Right hindlimb (tissue), 1 donor: ENCODE results near the gene ADAMTS2.
"Not testable (repeated sequence)": the region's sequence is repeated elsewhere in the genome, so short reads cannot be mapped to it uniquely, and the experiment has no call there.

ENCODE experiments used
- DNase-seq: peaks from one replicate; pipeline ENCODE4 v3.0.0-alpha.2; 2018

ADAMTS2 gene

GRCh38 chr5:179118756-179119414 lies 226.4 kb downstream of the ADAMTS2 start:
- DNase-seq = no peak

GRCh38 chr5:179118338-179118737 lies 226.9 kb downstream of the ADAMTS2 start:
- no peak for DNase-seq

- peak; percentile 10 for DNase-seq
Measured at GRCh38 chr5:179115845-179116524, 229.3 kb downstream of the ADAMTS2 start.

GRCh38 chr5:179115307-179115706 lies 230.0 kb downstream of the ADAMTS2 start:
- no peak for DNase-seq

GRCh38 chr5:179114756-179115155 lies 230.5 kb downstream of the ADAMTS2 start:
- no peak for DNase-seq

- DNase-seq = no peak
Measured at GRCh38 chr5:179113945-179114641, 231.2 kb downstream of the ADAMTS2 start.

- no peak for DNase-seq
Measured at GRCh38 chr5:179113143-179113530, 232.1 kb downstream of the ADAMTS2 start.

GRCh38 chr5:179112469-179113142 lies 232.7 kb downstream of the ADAMTS2 start:
- DNase-seq = peak; percentile 4

- DNase-seq = no peak
Measured at GRCh38 chr5:179111267-179112207, 233.7 kb downstream of the ADAMTS2 start.

- peak; percentile 6 for DNase-seq
Measured at GRCh38 chr5:179110528-179110927, 234.7 kb downstream of the ADAMTS2 start.

GRCh38 chr5:179101282-179101681 lies 244.0 kb downstream of the ADAMTS2 start:
- not testable (repeated sequence) for DNase-seq

GRCh38 chr5:179089502-179089901 lies 255.8 kb downstream of the ADAMTS2 start:
- no peak for DNase-seq

- no peak for DNase-seq
Measured at GRCh38 chr5:179080724-179081123, 264.5 kb downstream of the ADAMTS2 start.

- no peak for DNase-seq
Measured at GRCh38 chr5:179079165-179079987, 265.9 kb downstream of the ADAMTS2 start.

- DNase-seq = no peak
Measured at GRCh38 chr5:179065703-179066102, 279.6 kb downstream of the ADAMTS2 start.

- DNase-seq = no peak
Measured at GRCh38 chr5:179061025-179061424, 284.2 kb downstream of the ADAMTS2 start.
